HepG2 (cell line): ENCODE results near the gene PSMB2. TPM values are rescaled to one million over a fixed set of nuclear protein-coding genes. Genes with fewer than 3 reads are reported as not detected.

ENCODE experiments used
- AHDC1 ChIP-seq: sonication (generic); formaldehyde crosslinking; IDR thresholded peaks from 2 replicates; pipeline ENCODE4 v1.5.1; 2020; ENCODE audit warnings: mild to moderate bottlenecking, missing genetic modification reagents, borderline replicate concordance
- ARHGAP35 ChIP-seq: sonication (generic); formaldehyde crosslinking; IDR thresholded peaks from 2 replicates; pipeline ENCODE4 v1.9.0; 2022; ENCODE audit warnings: mild to moderate bottlenecking, inconsistent platforms, moderate library complexity, missing genetic modification reagents, borderline replicate concordance
- ATF1 ChIP-seq: IDR thresholded peaks from 2 replicates; pipeline ENCODE4 v1.6.1; 2016; ENCODE audit warnings: mild to moderate bottlenecking, control low read depth
- CBX5 ChIP-seq: sonication (generic); formaldehyde crosslinking; IDR thresholded peaks from 2 replicates; pipeline ENCODE4 v1.4.0; 2020; ENCODE audit warnings: missing genetic modification reagents, borderline replicate concordance
- MED8 ChIP-seq: sonication (generic); formaldehyde crosslinking; IDR thresholded peaks from 2 replicates; pipeline ENCODE4 v1.8.1; 2023; ENCODE audit warnings: mild to moderate bottlenecking, missing genetic modification reagents; ENCODE audit not compliant: insufficient replicate concordance
- MLX ChIP-seq: IDR thresholded peaks from 2 replicates; pipeline ENCODE4 v1.6.1; 2016
- NR2F1 ChIP-seq, 2 experiments: fragments of 450-650 bp in 1 of 2; formaldehyde crosslinking in 1 of 2; IDR thresholded peaks; 2 replicates each; pipeline versions ENCODE4 v1.5.0 to v1.6.1; 2016 to 2020; ENCODE audit warnings: mild to moderate bottlenecking in 1 of 2, missing compliant biosample characterization in 1 of 2, missing genetic modification reagents in 1 of 2, moderate library complexity in 1 of 2
- YY1 ChIP-seq: IDR thresholded peaks from 2 replicates; pipeline ENCODE4 v1.6.1; 2011; ENCODE audit warnings: low read length, low read depth, moderate library complexity, mild to moderate bottlenecking; ENCODE audit not compliant: insufficient read depth, insufficient replicate concordance
- ZNF101 ChIP-seq: sonication (generic); formaldehyde crosslinking; IDR thresholded peaks from 2 replicates; pipeline ENCODE4 v1.4.0; 2020; ENCODE audit warnings: mild to moderate bottlenecking, low read depth, missing genetic modification reagents, borderline replicate concordance
- ZNF12 ChIP-seq: sonication (generic); formaldehyde crosslinking; IDR thresholded peaks from 2 replicates; pipeline ENCODE4 v1.5.0; 2020; ENCODE audit warnings: missing genetic modification reagents
- ZNF382 ChIP-seq: sonication (generic); formaldehyde crosslinking; IDR thresholded peaks from 2 replicates; pipeline ENCODE4 v1.5.0; 2020; ENCODE audit warnings: missing genetic modification reagents, mild to moderate bottlenecking, borderline replicate concordance
- ZNF484 ChIP-seq: sonication (generic); formaldehyde crosslinking; IDR thresholded peaks from 2 replicates; pipeline ENCODE4 v1.5.1; 2020; ENCODE audit warnings: mild to moderate bottlenecking, low read depth, missing genetic modification reagents, borderline replicate concordance
- ZNF510 ChIP-seq: sonication (generic); formaldehyde crosslinking; IDR thresholded peaks from 2 replicates; pipeline ENCODE4 v1.4.0; 2020; ENCODE audit warnings: low read depth, mild to moderate bottlenecking, missing genetic modification reagents
- polyA plus RNA-seq, 8 experiments: library from polyadenylated mRNA; depleted of rRNA in 3 of 8; stranded (reverse) in 7 of 8; unstranded in 1 of 8; fragments of >200 nt; fragmentation: Illumina TruSeq in 4 of 8; extraction: Trizol in 4 of 8; gene quantifications; 2 replicates each; pipeline versions ENCODE4 v1.2.1 to v1.2.3, GENCODE V29; 2011 to 2016; ENCODE audit warnings: low read depth in 4 of 8, missing spikeins in 1 of 8, mixed read lengths in 1 of 8; ENCODE audit not compliant: insufficient read depth in 1 of 8
- total RNA-seq, 5 experiments: library from RNA; depleted of rRNA; stranded (reverse); fragments of >200 nt; fragmentation: Illumina TruSeq; extraction: Trizol; gene quantifications; 2 replicates each; pipeline ENCODE4 v1.2.3, GENCODE V29; 2016; ENCODE audit warnings: low read depth in 1 of 5
- TF ChIP-seq, protein P1 (sequence below): IDR thresholded peaks from 2 replicates; pipeline ENCODE4 v1.6.1; 2016; ENCODE audit warnings: missing biosample characterization, missing genetic modification reagents, low read depth
- TF ChIP-seq, protein P2 (sequence below): IDR thresholded peaks from 2 replicates; pipeline ENCODE4 v1.6.1; 2016; ENCODE audit warnings: missing compliant biosample characterization, missing genetic modification reagents, borderline replicate concordance
- TF ChIP-seq, protein P3 (sequence below): sonication (generic); formaldehyde crosslinking; IDR thresholded peaks from 2 replicates; pipeline ENCODE4 v1.4.0; 2020; ENCODE audit warnings: mild to moderate bottlenecking, missing genetic modification reagents
- TF ChIP-seq, protein P4 (sequence below): sonication (generic); formaldehyde crosslinking; IDR thresholded peaks from 2 replicates; pipeline ENCODE4 v1.4.0; 2020; ENCODE audit warnings: mild to moderate bottlenecking, missing genetic modification reagents

PSMB2 gene
- total and polyA plus RNA-seq, 2 of the 13 experiments (the other 11 are each of a cell fraction or from before 2014, with no cell fraction given), result 60.6 to 62.2 TPM

DNA sequence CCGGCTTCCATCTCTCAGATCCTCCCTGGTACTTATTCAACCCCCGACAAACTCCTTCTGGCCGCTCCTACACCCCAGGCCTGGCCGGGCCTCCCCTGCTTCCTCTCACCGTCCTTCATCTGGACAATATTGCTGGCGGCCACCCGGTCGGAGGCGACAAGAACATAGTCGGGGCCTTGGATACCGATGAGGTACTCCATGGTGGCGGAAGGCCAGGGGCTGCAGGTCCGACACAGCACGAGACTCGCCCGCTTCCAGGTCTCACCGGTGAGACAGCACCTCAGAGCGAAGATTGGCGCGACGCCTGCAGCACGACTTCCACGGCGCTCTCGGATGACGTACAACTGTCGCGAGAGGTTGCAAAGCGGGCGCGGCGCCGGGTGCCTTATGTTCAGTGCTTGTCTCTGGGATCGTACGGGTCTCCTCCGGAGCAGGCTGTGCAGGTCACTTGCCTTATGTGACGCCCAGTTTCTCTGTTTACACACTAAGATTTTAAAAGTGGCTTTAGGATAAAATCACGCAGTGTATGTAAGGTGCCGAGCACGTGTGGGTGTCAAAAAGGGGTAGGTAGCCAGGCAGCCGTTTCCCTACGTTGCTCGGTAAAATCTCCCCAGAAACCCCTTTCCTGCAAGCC, at the start of gene PSMB2 (continued):
- TF ChIP-seq ZNF12 (peak; percentile 71; the same call in 1 of the 2 replicates), YY1 (peak; percentile 49), ATF1 (CRISPR knock-in tag) (peak; percentile 97), CBX5 (CRISPR knock-in tag) (peak; percentile 45; the same call in 1 of the 2 replicates), ZNF484 (no peak), ARHGAP35 (CRISPR knock-in tag) (no peak), AHDC1 (no peak), MLX (CRISPR knock-in tag) (peak; percentile 51; the same call in 1 of the 2 replicates), ZNF382 (CRISPR knock-in tag) (no peak), NR2F1 (CRISPR knock-in tag; IDR thresholded peaks at IDR 0.05) (no peak), ZNF101 (CRISPR knock-in tag) (0 out of 2 replicates have a peak, but pooled peaks have one; percentile 56), ZNF510 (no peak), MED8 (CRISPR knock-in tag) (no peak)
- TF ChIP-seq, protein P1, sequence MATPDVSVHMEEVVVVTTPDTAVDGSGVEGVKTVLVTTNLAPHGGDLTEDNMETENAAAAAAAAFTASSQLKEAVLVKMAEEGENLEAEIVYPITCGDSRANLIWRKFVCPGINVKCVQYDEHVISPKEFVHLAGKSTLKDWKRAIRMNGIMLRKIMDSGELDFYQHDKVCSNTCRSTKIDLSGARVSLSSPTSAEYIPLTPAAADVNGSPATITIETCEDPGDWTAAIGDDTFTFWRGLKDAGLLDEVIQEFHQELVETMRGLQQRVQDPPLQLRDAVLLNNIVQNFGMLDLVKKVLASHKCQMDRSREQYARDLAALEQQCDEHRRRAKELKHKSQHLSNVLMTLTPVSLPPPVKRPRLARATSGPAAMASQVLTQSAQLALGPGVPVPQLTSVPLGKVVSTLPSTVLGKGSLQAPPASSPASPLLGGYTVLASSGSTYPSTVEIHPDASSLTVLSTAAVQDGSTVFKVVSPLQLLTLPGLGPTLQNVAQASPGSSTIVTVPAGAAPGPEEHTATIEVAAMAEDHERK (CRISPR knock-in tag), result no peak
- TF ChIP-seq, protein P2, sequence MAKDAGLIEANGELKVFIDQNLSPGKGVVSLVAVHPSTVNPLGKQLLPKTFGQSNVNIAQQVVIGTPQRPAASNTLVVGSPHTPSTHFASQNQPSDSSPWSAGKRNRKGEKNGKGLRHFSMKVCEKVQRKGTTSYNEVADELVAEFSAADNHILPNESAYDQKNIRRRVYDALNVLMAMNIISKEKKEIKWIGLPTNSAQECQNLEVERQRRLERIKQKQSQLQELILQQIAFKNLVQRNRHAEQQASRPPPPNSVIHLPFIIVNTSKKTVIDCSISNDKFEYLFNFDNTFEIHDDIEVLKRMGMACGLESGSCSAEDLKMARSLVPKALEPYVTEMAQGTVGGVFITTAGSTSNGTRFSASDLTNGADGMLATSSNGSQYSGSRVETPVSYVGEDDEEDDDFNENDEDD (CRISPR knock-in tag), result peak; percentile 92
- TF ChIP-seq, protein P3, sequence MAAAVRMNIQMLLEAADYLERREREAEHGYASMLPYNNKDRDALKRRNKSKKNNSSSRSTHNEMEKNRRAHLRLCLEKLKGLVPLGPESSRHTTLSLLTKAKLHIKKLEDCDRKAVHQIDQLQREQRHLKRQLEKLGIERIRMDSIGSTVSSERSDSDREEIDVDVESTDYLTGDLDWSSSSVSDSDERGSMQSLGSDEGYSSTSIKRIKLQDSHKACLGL, result peak; percentile 78; the same call in 1 of the 2 replicates
- TF ChIP-seq, protein P4, sequence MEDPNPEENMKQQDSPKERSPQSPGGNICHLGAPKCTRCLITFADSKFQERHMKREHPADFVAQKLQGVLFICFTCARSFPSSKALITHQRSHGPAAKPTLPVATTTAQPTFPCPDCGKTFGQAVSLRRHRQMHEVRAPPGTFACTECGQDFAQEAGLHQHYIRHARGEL (CRISPR knock-in tag), result no peak
